Measurements from ENCODE around the gene RNF175. TPM values are rescaled to one million over a fixed set of nuclear protein-coding genes. Genes with fewer than 3 reads are reported as not detected.

RNF175 gene
- total RNA-seq = not detected in 2 replicates

DNA sequence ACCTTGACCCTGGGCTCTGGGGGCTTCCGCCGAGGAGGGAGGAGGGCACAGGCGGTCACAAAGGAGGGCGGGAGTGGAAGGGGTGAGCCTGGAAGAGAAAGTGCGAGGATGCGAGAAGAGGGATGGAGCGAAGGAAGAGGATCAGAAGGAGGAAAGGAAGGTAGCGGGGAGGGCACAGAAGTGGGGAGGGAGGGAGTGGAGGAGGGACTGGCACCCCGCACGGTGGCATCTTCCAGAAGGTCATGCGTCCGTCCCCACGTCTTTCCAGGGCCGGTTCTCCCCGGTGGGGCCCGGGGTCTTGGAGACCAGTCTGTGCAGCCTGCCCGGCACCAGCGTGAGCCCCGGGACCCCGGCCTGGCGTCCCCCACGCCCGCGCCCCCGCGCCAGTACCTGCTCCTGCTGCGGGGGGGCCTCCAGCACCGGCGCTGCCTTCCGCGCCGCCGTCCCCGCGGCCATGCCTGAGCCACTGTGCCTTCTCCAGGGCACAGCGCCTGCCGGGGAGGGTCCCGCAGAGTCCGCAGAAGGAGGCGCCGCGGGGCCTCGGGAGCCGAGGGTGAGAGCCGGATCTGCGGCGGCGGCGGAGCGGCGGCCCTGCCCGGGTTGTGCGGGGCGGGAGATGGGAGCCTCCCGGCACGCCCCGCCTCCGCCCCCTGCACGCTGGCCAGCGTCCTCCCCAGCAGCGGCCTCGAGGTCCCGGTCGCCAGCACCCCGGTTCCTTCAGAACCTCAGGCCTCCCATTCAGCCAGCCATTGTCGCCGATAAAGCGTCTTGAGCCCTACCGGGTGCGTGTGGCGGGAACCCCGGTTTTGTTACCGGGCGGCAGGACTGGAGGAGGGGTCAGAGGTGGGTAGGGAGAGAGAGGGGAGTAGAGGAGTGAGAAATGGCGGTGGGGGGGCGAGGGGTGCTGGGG lies at the start of gene RNF175:
RNF175 (minus strand) TSS at position 618 of the 910 bp plus-strand sequence; CDS start at position 456, 162 bp downstream.
- intact Hi-C loops (cut with micrococcal nuclease) = no loop called here

- intact Hi-C loops (cut with micrococcal nuclease) = no loop called here
Observed at GRCh38 chr4:153809307-153809706, 49.5 kb upstream of the RNF175 start.

GRCh38 chr4:153808175-153808574 lies 48.4 kb upstream of the RNF175 start:
- intact Hi-C loops (cut with micrococcal nuclease) = no loop called here

DNA sequence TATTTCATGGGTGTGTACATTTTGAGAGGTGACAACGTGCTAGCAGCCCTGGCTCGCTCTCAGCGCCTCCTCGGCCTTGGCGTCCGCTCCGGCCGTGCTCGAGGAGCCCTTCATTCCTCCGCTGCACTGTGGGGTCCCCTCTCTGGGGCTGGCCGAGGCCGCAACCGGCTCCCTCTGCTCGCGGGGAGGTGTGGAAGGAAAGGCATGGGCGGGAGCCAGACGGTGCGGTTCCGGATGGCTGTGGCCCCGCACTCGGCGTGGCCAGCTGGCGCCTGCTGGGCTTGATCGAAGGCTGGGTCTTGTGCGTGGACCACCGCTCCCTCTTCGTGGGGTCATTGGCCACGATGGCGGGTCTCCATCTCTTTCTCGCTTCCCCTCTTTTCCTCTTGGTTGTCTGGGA lies 46.2 kb upstream of the RNF175 start:
- intact Hi-C loops (cut with micrococcal nuclease) = no loop called here

- intact Hi-C loops (cut with micrococcal nuclease) = no loop called here
Observed at GRCh38 chr4:153804722-153805121, 44.9 kb upstream of the RNF175 start.

DNA sequence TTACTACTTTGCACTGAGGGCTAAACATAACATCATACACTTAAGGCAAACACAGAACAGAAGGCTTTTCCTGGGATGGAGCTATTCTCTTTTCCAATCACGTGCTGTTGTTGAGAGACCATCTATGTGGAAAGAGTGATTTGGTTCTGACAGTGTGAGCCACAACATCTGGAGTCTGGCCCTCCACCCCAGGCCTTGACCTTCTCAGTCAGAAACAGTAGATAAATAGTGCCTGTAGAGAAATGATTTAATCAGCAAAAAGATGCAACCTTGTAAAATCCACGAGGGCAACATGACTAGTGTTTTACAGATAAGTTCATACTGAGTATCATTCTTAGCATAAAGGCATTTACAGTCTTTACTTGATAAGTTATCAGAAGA lies 39.9 kb upstream of the RNF175 start:
- intact Hi-C loops (cut with micrococcal nuclease) = no loop called here

GRCh38 chr4:153798901-153799693 lies 39.3 kb upstream of the RNF175 start:
- intact Hi-C loops (cut with micrococcal nuclease) = no loop called here

DNA sequence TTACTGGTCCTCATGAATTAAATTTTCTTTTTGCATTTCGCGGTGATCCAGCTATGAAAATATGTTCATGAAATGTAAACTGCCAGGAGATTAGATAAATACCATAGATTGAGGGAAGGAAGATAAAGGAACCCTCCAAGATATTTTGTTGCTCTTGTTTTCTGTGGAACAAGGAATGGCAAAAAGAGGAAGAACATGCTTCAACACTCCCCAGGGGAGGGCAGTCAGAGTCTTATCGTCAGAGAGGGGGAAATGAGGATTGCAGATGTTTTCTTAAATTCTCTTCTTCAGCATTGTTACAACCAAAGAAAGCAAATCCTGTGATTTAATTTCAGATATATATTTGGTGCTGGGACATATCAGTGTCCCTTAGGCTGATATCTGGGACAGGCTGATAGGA lies 38.6 kb upstream of the RNF175 start:
- intact Hi-C loops (cut with micrococcal nuclease) = no loop called here

DNA sequence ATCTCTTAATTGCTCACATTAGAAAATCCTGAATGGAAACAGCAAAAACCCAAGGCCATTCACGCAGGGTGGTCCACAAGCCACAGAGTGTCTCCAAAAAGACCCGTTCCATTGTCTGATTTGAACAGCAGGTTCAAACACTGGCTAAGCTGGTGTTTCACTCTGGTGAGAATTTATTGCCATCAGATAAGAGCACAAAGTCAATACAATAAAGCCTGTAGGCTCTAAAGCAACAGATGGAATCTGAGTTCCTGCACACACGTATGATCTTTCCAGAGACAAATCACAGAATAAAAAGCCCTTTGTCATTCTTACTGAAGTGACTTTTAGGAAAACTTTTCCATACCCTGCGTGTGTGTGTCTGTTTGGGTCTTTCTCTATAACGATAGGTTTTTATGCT lies 34.2 kb upstream of the RNF175 start:
- intact Hi-C loops (cut with micrococcal nuclease) = no loop called here

GRCh38 chr4:153792618-153793247 lies 32.9 kb upstream of the RNF175 start:
- intact Hi-C loops (cut with micrococcal nuclease) = no loop called here

DNA sequence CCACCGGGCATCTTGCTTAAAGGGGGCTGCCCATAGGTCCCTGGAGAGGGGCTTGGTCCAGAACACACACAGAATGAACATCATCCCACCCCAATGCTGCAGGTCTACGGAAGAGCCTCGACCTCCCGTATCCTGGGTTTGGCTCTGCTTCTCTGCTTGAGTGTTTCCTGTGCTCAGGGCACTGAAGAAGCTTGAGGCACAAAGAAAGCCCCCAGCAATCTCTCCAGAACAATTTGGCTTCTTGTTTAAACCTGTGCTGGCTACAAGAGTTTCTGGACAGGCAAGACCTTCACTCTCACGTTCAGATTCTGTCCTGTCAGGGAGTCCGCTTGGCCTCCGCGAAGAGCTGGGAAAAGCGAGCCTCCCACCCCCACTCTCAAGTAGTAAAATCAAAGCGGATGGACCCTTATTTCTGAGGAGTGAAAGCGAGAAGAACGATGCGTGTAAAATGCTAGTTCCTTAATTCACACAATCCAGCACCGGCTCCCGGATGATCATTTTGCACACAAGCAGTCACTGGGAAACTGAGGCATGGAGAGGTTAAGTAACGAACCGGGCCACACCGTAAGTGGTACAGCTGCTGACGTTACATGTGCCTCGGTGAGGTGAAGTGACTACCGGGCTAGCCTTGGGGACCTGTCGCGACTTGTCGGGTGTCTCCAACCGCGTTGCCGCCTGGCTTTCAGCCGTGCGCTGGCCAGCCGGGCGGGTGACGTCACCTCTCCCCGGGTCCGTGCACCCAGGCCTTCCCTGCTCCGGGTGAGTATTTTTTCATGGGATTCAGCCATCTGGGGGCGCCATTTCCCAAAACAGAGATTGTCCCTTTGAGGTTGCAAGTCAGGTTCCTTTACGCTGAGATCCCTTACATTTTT lies 32.2 kb upstream of the RNF175 start:
- intact Hi-C loops (cut with micrococcal nuclease) = no loop called here

DNA sequence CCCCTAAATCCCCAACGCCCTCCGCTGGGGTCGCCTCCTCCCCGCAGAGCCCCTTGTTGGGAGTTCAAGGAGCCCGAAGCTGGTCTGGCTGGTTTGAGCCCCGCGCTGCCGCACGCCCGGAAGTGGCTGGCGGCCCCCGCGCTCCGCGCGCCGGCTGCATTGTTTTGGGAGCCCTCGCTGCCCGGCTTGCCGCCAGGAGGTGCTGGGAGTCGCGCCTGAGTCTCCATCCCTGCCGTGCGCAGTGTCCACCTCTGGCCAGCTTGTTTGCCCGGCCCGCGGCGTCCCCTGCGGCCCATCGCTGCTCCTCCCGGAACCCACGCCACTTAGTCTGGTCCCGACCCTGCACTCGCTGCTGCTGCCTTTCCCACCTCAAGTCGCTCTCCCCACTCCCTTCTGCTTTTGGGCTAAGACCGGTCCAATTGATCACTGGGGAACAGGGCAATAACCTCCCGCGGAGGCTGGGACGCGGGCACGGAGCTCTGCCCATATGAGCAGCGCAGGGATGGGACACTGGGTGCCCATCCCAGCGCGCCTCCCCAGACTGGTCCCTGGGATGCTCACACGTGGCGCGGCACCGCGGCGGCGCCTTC lies 31.2 kb upstream of the RNF175 start:
- intact Hi-C loops (cut with micrococcal nuclease) = no loop called here

- intact Hi-C loops (cut with micrococcal nuclease) = no loop called here
Observed at GRCh38 chr4:153790500-153790865, 30.7 kb upstream of the RNF175 start.

GRCh38 chr4:153789741-153790499 lies 30.1 kb upstream of the RNF175 start:
- intact Hi-C loops (cut with micrococcal nuclease) = loop anchor here (5.0 to 10.0 kb wide), 3 partner anchors 235 to 717 kb away; partner anchors contain the start of gene DCHS2

DNA sequence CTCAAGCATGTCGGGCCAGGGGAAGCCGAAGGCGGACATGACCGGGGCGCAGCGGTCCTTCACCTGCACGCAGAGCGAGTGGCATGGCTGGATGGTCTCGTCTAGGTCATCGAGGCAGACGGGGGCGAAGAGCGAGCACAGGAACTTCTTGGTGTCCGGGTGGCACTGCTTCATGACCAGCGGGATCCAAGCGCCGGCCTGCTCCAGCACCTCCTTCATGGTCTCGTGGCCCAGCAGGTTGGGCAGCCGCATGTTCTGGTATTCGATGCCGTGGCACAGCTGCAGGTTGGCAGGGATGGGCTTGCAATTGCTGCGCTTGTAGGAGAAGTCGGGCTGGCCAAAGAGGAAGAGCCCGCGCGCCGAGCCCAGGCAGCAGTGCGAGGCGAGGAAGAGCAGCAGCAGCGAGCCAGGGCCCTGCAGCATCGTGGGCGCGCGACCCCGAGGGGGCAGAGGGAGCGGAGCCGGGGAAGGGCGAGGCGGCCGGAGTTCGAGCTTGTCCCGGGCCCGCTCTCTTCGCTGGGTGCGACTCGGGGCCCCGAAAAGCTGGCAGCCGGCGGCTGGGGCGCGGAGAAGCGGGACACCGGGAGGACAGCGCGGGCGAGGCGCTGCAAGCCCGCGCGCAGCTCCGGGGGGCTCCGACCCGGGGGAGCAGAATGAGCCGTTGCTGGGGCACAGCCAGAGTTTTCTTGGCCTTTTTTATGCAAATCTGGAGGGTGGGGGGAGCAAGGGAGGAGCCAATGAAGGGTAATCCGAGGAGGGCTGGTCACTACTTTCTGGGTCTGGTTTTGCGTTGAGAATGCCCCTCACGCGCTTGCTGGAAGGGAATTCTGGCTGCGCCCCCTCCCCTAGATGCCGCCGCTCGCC lies 28.8 kb upstream of the RNF175 start, which contains the start of gene SFRP2:
SFRP2 (minus strand) TSS at position 671 of the 864 bp plus-strand sequence; CDS start at position 423, 248 bp downstream.
- intact Hi-C loops (cut with micrococcal nuclease) = loop anchor here (5.0 to 10.0 kb wide), 3 partner anchors 236 to 719 kb away; partner anchors contain the start of gene DCHS2

DNA sequence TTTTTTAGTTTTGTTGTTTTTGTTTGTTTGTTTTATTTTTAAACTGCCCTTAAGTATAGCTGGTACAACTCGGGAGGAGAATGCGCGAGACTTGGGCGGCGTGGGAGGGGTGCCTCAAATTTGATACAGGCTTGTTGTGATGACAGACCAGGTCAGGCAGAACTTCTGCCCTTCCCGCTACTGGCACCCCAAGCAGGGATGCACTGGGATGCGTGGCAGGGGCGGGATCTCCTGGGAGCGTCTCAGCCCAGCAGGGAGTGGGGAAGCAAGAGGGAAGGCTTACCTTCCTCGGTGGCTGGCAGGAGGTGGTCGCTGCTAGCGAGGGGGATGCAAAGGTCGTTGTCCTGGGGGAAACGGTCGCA lies 28.2 kb upstream of the RNF175 start:
- intact Hi-C loops (cut with micrococcal nuclease) = loop anchor here (5.0 to 10.0 kb wide), 3 partner anchors 237 to 719 kb away; partner anchors contain the start of gene DCHS2

GRCh38 chr4:153787575-153787974 lies 27.8 kb upstream of the RNF175 start:
- intact Hi-C loops (cut with micrococcal nuclease) = loop anchor here (5.0 to 10.0 kb wide), 3 partner anchors 237 to 720 kb away; partner anchors contain the start of gene DCHS2

GRCh38 chr4:153787061-153787560 lies 27.3 kb upstream of the RNF175 start:
- intact Hi-C loops (cut with micrococcal nuclease) = loop anchor here (5.0 to 10.0 kb wide), 3 partner anchors 238 to 720 kb away; partner anchors contain the start of gene DCHS2

Data from T-helper 2 cell treated with Interferon-gamma antibody and Interleukin-4, amounts not matched to agents 100 ng/mL and 5 ng/mL, for 36 hours (primary cell).